ENCODE data around the gene A3GALT2.
A peak's percentile ranks its signal among the peaks of the same experiment; 100 is the strongest.

The A3GALT2 gene

GRCh38 chr1:33350611-33351280, 29.8 kb upstream of the A3GALT2 start:
- no peak for DNase-seq (ENCODE audit: low read depth)

GRCh38 chr1:33349778-33350610, 29.1 kb upstream of the A3GALT2 start:
- peak; percentile 72 for DNase-seq (ENCODE audit: low read depth)

GRCh38 chr1:33349081-33349759, 28.3 kb upstream of the A3GALT2 start:
- peak; percentile 10 for DNase-seq (ENCODE audit: low read depth)

DNA sequence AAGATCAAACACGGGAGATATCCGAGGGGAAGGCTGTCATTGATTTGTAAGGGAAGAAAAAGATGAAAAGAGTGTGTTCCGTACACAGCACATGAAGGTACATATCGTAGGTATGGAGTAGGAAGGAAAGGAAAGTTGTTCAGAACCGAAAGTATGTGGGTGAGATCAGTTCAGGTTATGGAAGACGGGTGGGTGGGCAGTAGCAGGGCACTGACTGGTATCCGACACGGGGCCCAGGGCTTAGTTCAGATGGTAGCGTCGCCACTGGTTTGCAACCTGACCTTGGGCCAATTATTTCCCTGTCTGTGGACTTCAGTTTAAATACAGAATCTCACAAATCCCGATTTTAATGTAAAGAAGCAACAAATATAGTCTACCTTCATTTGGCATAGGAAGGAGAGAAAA, 27.8 kb upstream of the A3GALT2 start:
- DNase-seq (ENCODE audit: low read depth) = peak; percentile 32

DNA sequence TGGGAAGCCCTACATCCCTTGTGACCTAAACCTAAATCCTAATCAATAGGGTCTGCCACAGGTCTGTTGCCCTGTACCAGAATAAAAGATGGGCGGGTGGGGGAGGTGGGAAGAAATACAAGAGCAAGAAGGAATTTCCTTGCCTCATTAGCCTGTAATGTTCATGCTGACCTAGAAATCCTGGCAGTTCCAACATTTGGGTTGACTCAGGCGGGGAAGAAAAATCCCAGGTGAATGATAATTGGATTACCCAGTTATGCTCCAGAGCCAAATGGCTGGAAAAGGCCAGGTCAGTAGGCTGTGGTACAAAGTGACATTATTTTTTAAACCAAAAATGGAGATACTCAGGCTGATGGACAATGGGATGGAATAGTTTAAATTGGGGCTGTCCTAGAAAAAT, 27.3 kb upstream of the A3GALT2 start:
- no peak for DNase-seq (ENCODE audit: low read depth)

DNA sequence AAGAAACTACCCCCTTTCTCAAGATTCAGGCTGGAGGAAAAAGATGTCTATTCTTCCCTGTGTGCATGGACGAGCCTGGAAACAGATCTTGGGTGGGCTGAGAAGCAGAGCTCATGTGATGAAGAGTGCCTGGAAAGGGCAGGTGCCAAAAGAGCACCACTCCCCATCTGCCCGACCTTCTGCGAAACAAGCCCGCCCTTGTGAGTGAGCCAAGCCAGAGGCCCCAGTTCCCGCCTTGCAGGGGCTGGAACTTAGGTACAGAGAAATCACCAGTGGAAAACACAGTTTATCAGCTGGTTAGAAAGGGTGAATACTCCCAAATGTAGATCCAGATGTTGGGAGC, 26.7 kb upstream of the A3GALT2 start:
- no peak for DNase-seq (ENCODE audit: low read depth)

GRCh38 chr1:33346927-33347649, 26.2 kb upstream of the A3GALT2 start:
- no peak for DNase-seq (ENCODE audit: low read depth)

DNA sequence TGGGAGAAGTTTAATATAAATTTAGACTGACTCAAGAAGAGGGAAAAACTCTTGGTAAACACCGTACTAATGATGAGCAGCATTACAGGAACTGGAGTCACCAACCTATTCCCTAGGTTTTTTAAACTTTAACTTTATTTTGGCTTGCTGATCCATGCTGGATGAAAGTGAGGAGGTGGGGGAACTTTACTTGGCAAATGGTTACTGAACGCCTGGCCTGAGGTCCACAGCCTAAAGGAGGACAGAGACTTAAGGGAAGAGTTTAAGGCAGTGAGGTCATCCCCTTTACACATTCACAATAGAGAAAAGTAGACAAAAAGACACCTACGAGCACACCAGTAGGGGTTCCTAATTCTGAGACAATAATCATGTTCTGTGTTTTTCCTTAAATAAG, 25.6 kb upstream of the A3GALT2 start:
- no peak for DNase-seq (ENCODE audit: low read depth)

DNA sequence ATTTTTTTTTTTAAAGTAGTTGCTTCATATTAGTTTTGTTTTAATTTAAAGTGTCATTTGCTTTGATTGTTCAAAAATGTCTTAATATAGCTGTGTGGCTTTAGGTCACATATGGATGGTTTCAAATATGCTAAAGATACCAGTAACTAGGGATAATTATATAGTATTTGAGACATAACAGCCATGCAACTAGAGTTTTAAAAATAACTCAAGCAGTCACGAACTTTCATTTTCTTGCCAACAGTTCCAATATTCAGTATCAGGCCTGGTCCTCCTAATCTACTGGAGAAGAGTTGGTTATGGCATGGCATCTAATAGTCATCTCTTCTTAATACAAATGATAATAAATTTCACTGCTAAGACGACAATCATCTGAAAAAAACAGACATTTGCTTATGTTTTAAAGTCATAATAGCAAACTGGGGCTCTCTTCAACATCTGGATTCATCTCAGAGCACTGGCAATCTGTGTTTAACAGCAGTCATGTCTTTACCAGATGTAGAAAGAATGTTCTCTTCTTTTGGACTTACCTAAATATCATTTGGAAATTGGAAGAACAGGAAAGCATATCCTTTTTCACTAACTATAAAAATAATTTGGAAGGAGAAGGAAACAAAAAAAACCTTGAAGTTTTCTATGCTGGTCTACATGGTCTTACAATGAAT, 24.1 kb upstream of the A3GALT2 start:
- DNase-seq (ENCODE audit: low read depth) = no peak

DNA sequence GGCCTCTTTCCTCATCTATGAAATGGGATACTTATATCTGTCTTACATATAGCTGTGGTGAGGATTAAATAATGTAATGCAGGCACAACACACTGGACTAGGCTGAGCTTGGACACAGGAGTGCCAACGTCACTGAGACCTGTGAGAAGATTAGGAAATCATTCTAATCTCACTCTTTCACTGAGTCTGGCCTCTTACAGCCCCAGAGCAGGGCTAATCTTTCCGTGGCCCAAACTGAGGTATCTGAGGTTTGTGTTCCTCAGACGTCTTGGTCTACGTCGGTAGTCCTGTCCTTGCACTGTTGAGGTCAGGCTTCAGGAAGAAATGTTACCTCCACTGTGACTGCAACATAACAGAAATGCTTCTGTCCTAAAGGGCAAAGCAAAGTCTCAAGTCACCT, 22.6 kb upstream of the A3GALT2 start:
- DNase-seq (ENCODE audit: low read depth) = no peak

DNA sequence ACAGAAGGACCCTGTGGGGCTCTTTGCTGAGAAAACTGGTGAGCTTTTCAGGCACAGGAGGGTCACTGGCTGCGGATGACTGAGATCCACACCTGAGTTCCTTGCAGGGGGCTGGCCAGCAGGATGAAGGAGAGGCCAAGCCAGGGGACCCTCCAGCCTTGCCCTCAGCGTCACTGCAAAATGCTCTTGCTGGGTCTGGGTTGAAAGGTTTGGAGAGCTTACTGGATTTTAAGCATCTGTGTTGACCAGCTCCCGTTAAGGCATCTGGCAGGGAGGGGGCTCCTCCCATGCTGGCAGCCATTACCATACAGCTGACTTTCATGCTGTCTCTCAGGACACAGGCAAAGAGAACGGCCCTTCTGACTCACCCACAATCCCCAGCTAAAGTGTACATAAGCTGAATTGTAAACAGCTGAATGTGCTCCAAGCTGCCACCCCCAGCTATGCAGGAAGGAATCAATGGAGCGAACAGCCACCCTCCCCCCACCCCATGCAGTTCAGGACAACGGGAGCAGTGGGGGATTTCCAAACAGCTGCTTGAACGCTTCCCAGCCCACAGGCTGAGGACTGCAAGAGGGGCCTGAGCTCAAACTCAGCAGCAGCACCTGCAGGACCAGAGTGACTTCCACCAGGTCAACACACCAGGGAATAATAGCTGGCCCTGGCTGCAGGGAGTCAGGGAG, 21.3 kb upstream of the A3GALT2 start:
- no peak for DNase-seq (ENCODE audit: low read depth)

- no peak for DNase-seq (ENCODE audit: low read depth)
Observed at GRCh38 chr1:33341190-33341589, 20.3 kb upstream of the A3GALT2 start.

DNA sequence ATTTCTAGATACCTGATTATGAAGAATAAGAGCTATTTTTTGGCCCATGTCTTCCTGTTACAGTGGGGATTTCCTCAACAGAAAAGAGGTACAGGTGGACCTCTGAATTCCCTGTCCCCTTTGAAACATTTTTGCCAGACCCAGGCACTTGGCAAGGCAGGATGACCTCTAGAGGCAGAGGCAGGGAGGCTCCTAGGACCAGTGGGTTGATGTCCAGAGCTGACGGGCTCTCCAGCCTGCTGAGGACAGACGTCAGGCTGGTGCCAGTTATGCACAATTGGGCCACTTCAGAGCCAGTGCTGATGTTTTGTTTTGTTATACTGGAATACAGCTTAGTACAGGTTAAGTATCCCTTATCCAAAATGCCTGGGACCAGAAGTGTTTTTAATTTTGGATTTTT, 18.5 kb upstream of the A3GALT2 start:
- no peak for DNase-seq (ENCODE audit: low read depth)

- no peak for DNase-seq (ENCODE audit: low read depth)
Observed at GRCh38 chr1:33338440-33339211, 17.7 kb upstream of the A3GALT2 start.

GRCh38 chr1:33338048-33338439, 17.1 kb upstream of the A3GALT2 start:
- no peak for DNase-seq (ENCODE audit: low read depth)

GRCh38 chr1:33337441-33337840, 16.5 kb upstream of the A3GALT2 start:
- DNase-seq (ENCODE audit: low read depth) = no peak

- DNase-seq (ENCODE audit: low read depth) = no peak
Observed at GRCh38 chr1:33336580-33336979, 15.7 kb upstream of the A3GALT2 start.

DNA sequence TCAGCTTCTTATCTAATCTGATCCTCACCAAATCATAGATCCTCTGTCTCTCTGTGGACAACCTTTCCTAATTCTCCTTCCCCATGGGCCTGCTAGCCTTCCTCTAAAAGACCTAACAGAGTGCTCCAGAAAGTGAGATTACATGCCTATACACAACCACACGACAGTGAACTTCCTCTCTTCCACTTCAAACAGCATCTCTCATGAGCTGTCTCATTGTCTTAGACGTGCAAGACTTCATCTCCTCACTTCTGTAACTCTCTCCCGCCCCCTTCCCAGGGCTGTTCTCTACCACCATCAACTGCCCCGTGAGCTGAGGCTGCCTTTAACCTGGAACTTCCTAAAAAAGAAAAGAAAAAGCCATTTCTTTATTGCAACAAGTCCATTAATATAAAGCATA, 14.1 kb upstream of the A3GALT2 start:
- DNase-seq (ENCODE audit: low read depth) = no peak

DNA sequence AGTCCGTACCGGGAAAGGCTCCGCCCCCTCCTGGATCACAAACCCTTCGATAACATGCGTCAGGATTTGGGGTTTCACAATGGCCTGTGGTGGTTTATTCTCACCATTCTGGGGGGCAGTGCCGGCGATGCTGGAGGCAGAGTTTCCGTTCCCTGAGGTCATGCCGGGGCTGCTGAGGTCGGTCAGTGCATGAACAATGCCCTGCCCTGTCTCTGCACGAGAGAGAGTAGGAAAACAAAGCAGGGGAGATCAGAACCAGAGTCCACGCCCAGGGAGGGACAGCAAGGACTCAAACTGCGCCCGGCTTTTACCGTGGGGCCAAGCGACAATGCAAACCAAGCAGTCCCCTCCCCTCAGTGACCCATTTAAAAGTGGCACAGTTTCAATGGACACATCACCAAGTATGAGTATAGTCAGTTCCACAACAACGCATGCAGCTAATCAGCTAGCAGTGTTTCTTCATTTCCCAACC, 13.2 kb upstream of the A3GALT2 start:
- no peak for DNase-seq (ENCODE audit: low read depth)

DNA sequence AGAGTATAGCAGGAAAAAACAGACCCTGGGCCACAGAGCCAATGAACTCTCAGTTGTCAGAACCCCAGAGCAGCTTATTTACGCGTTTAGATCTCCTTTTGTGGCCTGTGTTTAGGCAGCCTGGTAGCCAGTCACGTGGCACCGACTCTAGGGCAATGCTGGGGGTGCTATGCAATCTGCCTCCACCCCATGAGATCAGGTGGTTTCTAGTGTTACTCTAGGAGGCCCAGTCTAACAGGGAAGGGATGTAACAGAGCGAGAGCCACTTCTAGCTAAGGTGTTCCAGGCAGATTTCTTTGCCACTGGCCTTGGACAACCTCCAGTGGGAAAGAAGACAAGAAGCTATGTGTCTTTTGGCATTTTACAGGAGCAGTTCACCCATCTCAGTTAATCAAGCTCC, 12.0 kb upstream of the A3GALT2 start:
- DNase-seq (ENCODE audit: low read depth) = no peak
